OCI-LY7 (cell line): ENCODE data around the gene EIF4E. TPM values are rescaled to one million over a fixed set of nuclear protein-coding genes. Genes with fewer than 3 reads are reported as not detected.

Source experiments
- BruUV-seq: library from RNA; stranded (reverse); fragments of 400-500 nt; replicated peaks from 2 replicates; lab custom pipeline; 2021; lab: Mats Ljungman, UMichigan
- CTCF ChIA-PET: fragments of 300-600 bp; sonication (Branson Sonifier 250); formaldehyde crosslinking; loops from one replicate; lab custom pipeline; 2022; ENCODE audit warnings: antibody characterized with exemption; ENCODE audit not compliant: unreplicated experiment; lab: Charles Lee
- POLR2A ChIA-PET: fragments of 300-600 bp; sonication (Branson Sonifier 250); formaldehyde crosslinking; loops from one replicate; lab custom pipeline; 2022; ENCODE audit warnings: antibody characterized with exemption; lab: Charles Lee
- DNase-seq: peaks from one replicate; pipeline ENCODE4 v3.0.0-alpha.2; 2015; ENCODE audit warnings: low spot score
- H2AFZ ChIP-seq: fragments of 200-600 bp; sonication (generic), shearing (Covaris generic); 2 replicates; pipeline ENCODE4 v1.6.1; 2014; ENCODE audit warnings: mild to moderate bottlenecking, antibody characterized with exemption, low read length, moderate library complexity
- H3K27ac ChIP-seq: fragments of 200-600 bp; sonication (generic); 2 replicates; pipeline ENCODE4 v1.5.1; 2014; ENCODE audit warnings: mixed run types, low read depth, mild to moderate bottlenecking, moderate library complexity, low read length, inconsistent platforms; ENCODE audit not compliant: poor library complexity, severe bottlenecking
- H3K36me3 ChIP-seq: fragments of 200-600 bp; sonication (generic); 2 replicates; pipeline ENCODE4 v1.6.1; 2014; ENCODE audit warnings: mild to moderate bottlenecking, antibody characterized with exemption, low read length, moderate library complexity, mixed read lengths; ENCODE audit not compliant: insufficient read depth
- H3K4me1 ChIP-seq: fragments of 200-600 bp; sonication (generic); 2 replicates; pipeline ENCODE4 v1.5.1; 2014; ENCODE audit warnings: mild to moderate bottlenecking, low read length; ENCODE audit not compliant: insufficient read depth, poor library complexity, severe bottlenecking
- H3K4me2 ChIP-seq: fragments of 200-600 bp; sonication (generic); 2 replicates; pipeline ENCODE4 v1.6.1; 2014; ENCODE audit warnings: mild to moderate bottlenecking, low read length
- H3K4me3 ChIP-seq: fragments of 200-600 bp; sonication (generic); 2 replicates; pipeline ENCODE4 v1.5.1; 2014; ENCODE audit warnings: mild to moderate bottlenecking, low read depth, low read length; ENCODE audit not compliant: poor library complexity, severe bottlenecking
- H3K79me2 ChIP-seq: fragments of 200-600 bp; sonication (generic); 2 replicates; pipeline ENCODE4 v1.6.1; 2016; ENCODE audit warnings: low read depth, mild to moderate bottlenecking, low read length, moderate library complexity, mixed read lengths; ENCODE audit not compliant: insufficient read depth
- H3K9me2 ChIP-seq: fragments of 200-600 bp; sonication (generic); 2 replicates; pipeline ENCODE4 v1.6.1; 2016; ENCODE audit warnings: mild to moderate bottlenecking, low read length, mixed read lengths; ENCODE audit not compliant: insufficient read depth
- H3K9me3 ChIP-seq: fragments of 200-600 bp; sonication (generic); 2 replicates; pipeline ENCODE4 v1.6.1; 2014; ENCODE audit warnings: mild to moderate bottlenecking, mixed run types, low read length, mixed read lengths
- H4K20me1 ChIP-seq: fragments of 200-600 bp; sonication (generic); 2 replicates; pipeline ENCODE4 v1.6.1; 2014; ENCODE audit warnings: mild to moderate bottlenecking, antibody characterized with exemption, low read length, moderate library complexity, mixed read lengths; ENCODE audit not compliant: insufficient read depth
- CTCF ChIP-seq: fragments of 200-600 bp; sonication (generic); conservative IDR thresholded peaks from 2 replicates; pipeline ENCODE4 v1.5.1; 2014; ENCODE audit warnings: mild to moderate bottlenecking, antibody characterized with exemption, low read length, moderate library complexity, mixed read lengths
- EZH2phosphoT487 ChIP-seq: fragments of 200-600 bp; sonication (generic); IDR thresholded peaks from 2 replicates; pipeline ENCODE4 v1.6.1; 2018; ENCODE audit warnings: low read depth, borderline replicate concordance, mild to moderate bottlenecking, mixed run types, antibody characterized with exemption, low read length, moderate library complexity, mixed read lengths
- intact Hi-C: fragments of 100-400 bp; cut with micrococcal nuclease; formaldehyde crosslinking; loops from one replicate; pipeline ENCODE4 v1.10.0; 2022; ENCODE audit not compliant: unreplicated experiment
- total RNA-seq, 2 experiments: library from RNA; depleted of rRNA in 1 of 2; stranded (reverse); fragments of >200 nt in 1 of 2; shearing (Covaris generic) in 1 of 2; gene quantifications; 2 replicates each; pipeline ENCODE4 v1.2.3, GENCODE V29; 2014 to 2022

Gene EIF4E
- total RNA-seq, 2 experiments from 2014 or later: 136 to 160 TPM

GRCh38 chr4:98903963-98904362 is 25.0 kb downstream of the EIF4E start:
- Histone ChIP-seq H4K20me1 (peaks cover 52% of the 10 kb centered on the region), H3K4me2 (no peak overlapping the region), H3K36me3 (peaks cover 100% of the 10 kb centered on the region), H3K4me3 (no peak overlapping the region), H3K27ac (no peak overlapping the region), H3K9me3 (no peaks in the 10 kb centered on the region), H3K9me2 (no peaks in the 10 kb centered on the region), H3K79me2 (peaks cover 100% of the 10 kb centered on the region), H2AFZ (no peak overlapping the region), H3K4me1 (peaks cover 6% of the 10 kb centered on the region)
- intact Hi-C loops: no loop called here
- ChIA-PET CTCF (no interaction called here), POLR2A (interaction anchor here (1.7 kb wide), 1 partner anchor 11 kb away, joined by 17 read pairs; no protein-coding TSS in a partner anchor)
- TF ChIP-seq EZH2phosphoT487 (no peak), CTCF (no peak)
- BruUV-seq: no TSS peak
- no peak for DNase-seq

DNA sequence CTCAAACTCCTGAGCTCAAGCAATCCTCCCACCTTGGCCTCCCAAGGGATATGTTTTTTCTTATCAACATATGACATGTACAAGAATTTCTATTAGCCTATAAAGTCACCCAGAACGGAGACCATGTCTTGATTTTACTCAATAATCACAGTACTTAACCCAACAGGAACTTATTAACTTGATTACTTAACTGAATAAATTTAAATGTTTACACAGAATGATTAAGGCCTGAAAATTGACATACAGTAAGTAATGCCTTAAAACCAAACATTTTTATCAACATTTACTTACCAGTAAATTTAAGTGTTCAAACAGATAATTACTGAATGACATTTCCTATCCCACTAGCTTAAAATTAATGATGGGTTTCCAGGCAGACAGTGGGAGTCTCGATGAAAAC is 25.4 kb downstream of the EIF4E start:
- no peak overlapping the region for H3K4me2 ChIP-seq
- peaks cover 6% of the 10 kb centered on the region for H3K4me1 ChIP-seq
- no TSS peak for BruUV-seq
- no peaks in the 10 kb centered on the region for H3K9me2 ChIP-seq
- no peak for TF ChIP-seq EZH2phosphoT487
- no peak for TF ChIP-seq CTCF
- CTCF ChIA-PET: interaction anchor here (1.0 kb wide), 1 partner anchor 15 kb away, joined by 3 read pairs; no protein-coding TSS in a partner anchor
- peaks cover 100% of the 10 kb centered on the region for H3K36me3 ChIP-seq
- no peaks in the 10 kb centered on the region for H3K9me3 ChIP-seq
- POLR2A ChIA-PET: interaction anchor here (0.5 to 1.7 kb wide), 3 partner anchors 10 to 185 kb away, joined by 3 to 17 read pairs (median 6); no protein-coding TSS in a partner anchor
- DNase-seq: no peak
- no peak overlapping the region for H3K27ac ChIP-seq
- no peak overlapping the region for H3K4me3 ChIP-seq
- intact Hi-C loops: no loop called here
- H3K79me2 ChIP-seq: peaks cover 100% of the 10 kb centered on the region
- no peak overlapping the region for H2AFZ ChIP-seq
- peaks cover 48% of the 10 kb centered on the region for H4K20me1 ChIP-seq

DNA sequence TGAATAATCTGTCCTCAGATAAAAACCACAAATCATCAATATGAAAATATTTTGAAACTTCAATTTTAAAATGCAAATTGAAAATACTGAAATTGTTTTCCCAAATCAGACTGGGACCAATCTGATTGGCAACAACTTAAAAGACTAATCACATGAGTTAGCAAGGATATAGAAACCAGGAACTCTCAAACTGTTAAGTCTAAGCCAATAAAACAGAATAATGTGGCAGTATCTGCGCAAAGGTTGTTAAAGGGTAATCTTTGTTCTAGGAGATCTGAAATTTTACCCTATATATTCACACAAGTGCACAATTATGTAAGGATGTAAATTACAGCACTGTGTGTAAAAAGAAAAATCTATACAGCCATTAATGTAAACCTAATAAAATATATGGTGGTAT is 29.7 kb downstream of the EIF4E start:
- Histone ChIP-seq H3K9me2 (no peaks in the 10 kb centered on the region), H3K4me1 (no peaks in the 10 kb centered on the region), H4K20me1 (peaks cover 11% of the 10 kb centered on the region), H3K4me3 (no peak overlapping the region), H3K27ac (no peak overlapping the region), H3K36me3 (peaks cover 99% of the 10 kb centered on the region), H3K4me2 (no peak overlapping the region), H3K79me2 (peaks cover 94% of the 10 kb centered on the region), H3K9me3 (no peaks in the 10 kb centered on the region), H2AFZ (no peak overlapping the region)
- DNase-seq: no peak
- no TSS peak for BruUV-seq
- POLR2A ChIA-PET: interaction anchor here (0.7 kb wide), 3 partner anchors 30 to 98 kb away, joined by 3 to 5 read pairs (median 3); no protein-coding TSS in a partner anchor
- intact Hi-C loops: no loop called here
- CTCF ChIA-PET: no interaction called here
- TF ChIP-seq EZH2phosphoT487 (no peak), CTCF (no peak)
